GM18526 (cell line): ENCODE results near the gene CGREF1.

Experiments used
- POLR2A ChIP-seq: IDR thresholded peaks from 3 replicates; pipeline ENCODE4 v1.6.1; 2011; ENCODE audit not compliant: insufficient read length; ENCODE audit errors: extremely low read depth

CGREF1 gene

GRCh38 chr2:27128668-27129571, 10.0 kb upstream of the CGREF1 start:
- TF ChIP-seq POLR2A = no peak

- TF ChIP-seq POLR2A = no peak
Measured at GRCh38 chr2:27127883-27128667, 9.1 kb upstream of the CGREF1 start.

GRCh38 chr2:27126252-27126710, 7.4 kb upstream of the CGREF1 start:
- no peak for TF ChIP-seq POLR2A

DNA sequence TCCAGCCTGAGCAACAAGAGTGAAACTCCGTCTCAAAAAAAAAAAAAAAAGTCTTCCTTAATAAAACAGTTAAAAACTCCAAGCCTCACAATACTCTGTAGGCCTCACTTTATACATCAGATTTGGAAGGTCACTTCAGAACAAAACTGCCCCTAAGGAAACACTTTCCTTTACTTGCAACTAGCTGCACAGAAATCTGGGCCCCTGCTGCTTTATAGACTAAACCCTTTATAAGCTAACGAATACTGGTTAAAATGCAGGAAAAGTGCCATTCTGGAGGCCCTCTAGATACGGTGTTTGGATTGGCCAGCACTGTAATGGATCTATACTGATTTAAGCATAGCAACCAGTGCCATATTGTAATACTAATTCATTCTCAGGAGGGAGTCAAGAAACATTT, 6.2 kb upstream of the CGREF1 start:
- TF ChIP-seq POLR2A = no peak

- TF ChIP-seq POLR2A = no peak
Measured at GRCh38 chr2:27123302-27124150, 4.6 kb upstream of the CGREF1 start, which contains the start of gene ABHD1. Gene ABHD1, plus strand, starts transcription at chr2:27123815. Its CDS starts 134 bp downstream, at chr2:27123949.

- no peak for TF ChIP-seq POLR2A
Measured at GRCh38 chr2:27122791-27123190, 3.9 kb upstream of the CGREF1 start.

DNA sequence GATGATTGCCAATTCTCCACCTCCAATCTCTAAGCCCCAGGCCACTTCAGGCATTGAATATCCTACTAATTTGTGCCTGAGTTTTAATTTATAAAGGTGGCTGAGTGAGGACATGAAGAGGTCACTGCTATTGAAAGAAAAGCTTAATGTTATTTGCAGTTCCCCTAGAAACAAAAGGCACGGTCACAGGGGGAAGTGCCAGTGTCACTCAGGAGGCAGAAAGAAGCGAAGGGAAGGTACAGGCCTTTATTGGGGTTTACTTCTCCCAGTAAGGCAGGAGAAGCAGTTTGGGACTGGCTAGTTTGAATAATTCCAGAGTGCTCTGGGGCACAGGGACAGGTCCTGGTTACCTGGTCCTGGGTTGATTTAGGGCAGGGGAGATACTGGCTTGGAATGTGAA, 3.0 kb upstream of the CGREF1 start:
- TF ChIP-seq POLR2A = no peak

- no peak for TF ChIP-seq POLR2A
Measured at GRCh38 chr2:27117995-27118524, 868 bp downstream of the CGREF1 start.

- TF ChIP-seq POLR2A = no peak
Measured at GRCh38 chr2:27115519-27115918, 3.4 kb downstream of the CGREF1 start.

DNA sequence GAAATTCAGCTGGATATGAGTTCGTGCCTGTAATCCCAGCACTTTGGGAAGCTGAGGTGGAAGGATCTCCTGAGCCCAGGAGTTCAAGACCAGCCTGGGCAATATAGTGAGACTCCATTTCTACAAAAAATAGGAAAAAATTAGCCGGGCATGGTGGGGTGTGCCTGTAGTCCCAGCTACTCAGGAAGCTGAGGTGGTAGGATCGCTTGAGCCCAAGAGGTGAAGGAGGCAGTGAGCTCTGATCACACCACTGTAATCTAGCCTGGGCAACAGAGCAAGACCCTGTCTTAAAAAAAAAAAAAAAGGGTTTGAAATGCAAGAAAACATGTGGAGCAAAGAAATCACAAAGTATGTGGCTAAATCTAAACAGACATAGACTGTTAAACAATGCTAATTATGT, 9.8 kb downstream of the CGREF1 start:
- no peak for TF ChIP-seq POLR2A

- no peak for TF ChIP-seq POLR2A
Measured at GRCh38 chr2:27108221-27108620, 10.7 kb downstream of the CGREF1 start.

DNA sequence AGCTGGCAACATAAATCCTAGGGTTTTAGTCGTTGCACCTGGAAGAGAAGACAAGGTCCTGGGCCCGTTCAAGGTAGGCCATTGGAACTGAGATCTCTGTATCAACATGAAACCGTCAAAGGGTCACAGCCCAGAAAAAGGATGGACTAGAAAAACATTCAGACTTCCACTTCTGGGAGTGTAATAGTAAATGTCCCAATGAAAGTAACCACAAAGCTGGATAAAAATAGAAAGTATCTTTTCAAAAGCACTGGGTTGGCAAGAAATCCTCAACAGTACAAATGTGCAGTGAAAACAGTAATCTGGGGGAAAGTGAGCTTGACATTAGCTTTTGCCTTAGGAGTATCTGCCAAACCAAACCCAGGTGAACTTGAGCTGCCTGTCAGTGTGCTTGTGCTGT, 12.9 kb downstream of the CGREF1 start:
- TF ChIP-seq POLR2A = no peak

DNA sequence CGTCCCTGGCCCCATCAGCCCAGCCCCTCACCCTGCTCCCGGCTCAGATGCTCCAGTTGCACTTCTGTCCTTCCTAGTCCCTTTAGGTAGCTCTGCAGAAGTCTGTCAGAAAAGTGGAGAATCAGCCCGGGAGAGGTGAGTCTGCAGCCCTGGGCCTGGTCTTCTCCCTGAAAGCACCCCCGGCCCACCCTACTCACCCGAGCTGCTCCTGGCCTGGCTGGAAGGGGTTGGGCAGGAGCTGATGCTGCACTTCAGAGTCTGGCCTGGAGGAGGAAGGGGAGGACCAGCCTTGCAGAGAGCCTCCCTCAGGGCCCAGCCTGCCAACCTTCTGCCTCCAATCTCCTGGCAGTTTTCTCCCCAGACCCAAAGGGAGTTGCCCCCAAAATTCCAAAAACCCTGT, 16.6 kb downstream of the CGREF1 start:
- no peak for TF ChIP-seq POLR2A

DNA sequence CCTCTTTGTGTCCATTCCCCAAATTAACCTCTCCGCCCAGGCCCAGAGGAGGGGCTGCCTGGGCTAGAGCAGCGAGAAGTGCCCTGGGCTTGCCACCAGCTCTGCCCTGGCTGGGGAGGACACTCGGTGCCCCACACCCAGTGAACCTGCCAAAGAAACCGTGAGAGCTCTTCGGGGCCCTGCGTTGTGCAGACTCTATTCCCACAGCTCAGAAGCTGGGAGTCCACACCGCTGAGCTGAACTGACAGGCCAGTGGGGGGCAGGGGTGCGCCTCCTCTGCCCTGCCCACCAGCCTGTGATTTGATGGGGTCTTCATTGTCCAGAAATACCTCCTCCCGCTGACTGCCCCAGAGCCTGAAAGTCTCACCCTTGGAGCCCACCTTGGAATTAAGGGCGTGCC, 18.9 kb downstream of the CGREF1 start:
- TF ChIP-seq POLR2A = no peak

DNA sequence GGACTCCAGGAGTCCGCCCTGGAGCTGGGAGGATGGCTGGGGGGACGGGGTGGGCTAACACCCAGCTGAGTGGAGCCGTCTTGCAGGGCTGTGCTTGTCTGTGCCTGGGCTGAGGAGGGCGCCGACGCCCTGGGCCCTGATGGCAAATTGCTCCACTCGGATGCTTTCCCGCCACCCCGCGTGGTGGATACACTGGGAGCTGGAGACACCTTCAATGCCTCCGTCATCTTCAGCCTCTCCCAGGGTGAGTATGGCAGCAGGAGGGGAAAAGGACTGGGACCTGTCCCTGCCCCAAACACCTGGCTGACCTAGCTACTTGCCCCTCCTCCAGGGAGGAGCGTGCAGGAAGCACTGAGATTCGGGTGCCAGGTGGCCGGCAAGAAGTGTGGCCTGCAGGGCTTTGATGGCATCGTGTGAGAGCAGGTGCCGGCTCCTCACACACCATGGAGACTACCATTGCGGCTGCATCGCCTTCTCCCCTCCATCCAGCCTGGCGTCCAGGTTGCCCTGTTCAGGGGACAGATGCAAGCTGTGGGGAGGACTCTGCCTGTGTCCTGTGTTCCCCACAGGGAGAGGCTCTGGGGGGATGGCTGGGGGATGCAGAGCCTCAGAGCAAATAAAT, 19.5 kb downstream of the CGREF1 start:
- no peak for TF ChIP-seq POLR2A

GRCh38 chr2:27097341-27097740, 21.6 kb downstream of the CGREF1 start:
- no peak for TF ChIP-seq POLR2A
